SH-SY5Y (cell line): Measurements from ENCODE around the gene GALNT2.

ENCODE experiments used
- GATA2 ChIP-seq: IDR thresholded peaks from 2 replicates; pipeline ENCODE4 v1.6.1; 2011; ENCODE audit warnings: mild to moderate bottlenecking, low read depth, low read length
- GATA3 ChIP-seq: IDR thresholded peaks from 2 replicates; pipeline ENCODE4 v1.6.1; 2011; ENCODE audit warnings: low read depth, mild to moderate bottlenecking, low read length, moderate library complexity

GRCh38 chr1:230253150-230253549 is 186.1 kb downstream of the GALNT2 start:
- TF ChIP-seq GATA2 = no peak
- TF ChIP-seq GATA3 = no peak
